Prostate gland (tissue), 2 donors: ENCODE results near the gene PAQR5. TPM values are rescaled to one million over a fixed set of nuclear protein-coding genes. Genes with fewer than 3 reads are reported as not detected.

Source experiments
- DNase-seq: peaks from one replicate; pipeline ENCODE4 v3.0.0-alpha.2; 2019; ENCODE audit warnings: low spot score
- H3K27ac ChIP-seq, 2 donors: fragments of 200-600 bp; sonication (generic); 2 replicates each; pipeline ENCODE4 v1.5.1; 2017 to 2019
- H3K27me3 ChIP-seq: fragments of 200-600 bp; sonication (generic); replicated peaks from 2 replicates; pipeline ENCODE4 v1.5.1; 2019; ENCODE audit not compliant: insufficient read depth
- H3K36me3 ChIP-seq, 2 donors: fragments of 200-600 bp; sonication (generic); 1 replicate in 1 of 2; 2 replicates in 1 of 2; pipeline versions ENCODE4 v1.5.1 to v1.8.1; 2017 to 2019
- H3K4me1 ChIP-seq: fragments of 200-600 bp; sonication (generic); replicated peaks from 2 replicates; pipeline ENCODE4 v1.5.1; 2019
- H3K4me3 ChIP-seq, 2 donors: fragments of 200-600 bp; sonication (generic); 2 replicates each; pipeline ENCODE4 v1.5.1; 2017 to 2019
- H3K9me3 ChIP-seq: fragments of 200-600 bp; sonication (generic); 2 replicates; pipeline ENCODE4 v1.5.1; 2017
- POLR2A ChIP-seq: fragments of 450-650 bp; IDR thresholded peaks from one replicate; pipeline ENCODE4 v1.6.1; 2016; ENCODE audit warnings: antibody characterized with exemption, mild to moderate bottlenecking
- POLR2AphosphoS5 ChIP-seq: sonication (generic); formaldehyde crosslinking; IDR thresholded peaks from one replicate; pipeline ENCODE4 v1.6.1; 2017; ENCODE audit warnings: antibody characterized with exemption
- WGBS: methylation state at CpG from one replicate; pipeline ENCODE4 v1.1.5; 2018; 5-methylcytosine and 5-hydroxymethylcytosine counted together
- intact Hi-C: fragments of 100-400 bp; cut with DNase I; formaldehyde crosslinking; loops from one replicate; pipeline ENCODE4 v1.14.2; 2022
- total RNA-seq, 2 donors: library from RNA; depleted of rRNA; stranded (reverse); fragments of >200 nt; gene quantifications; one replicate each; pipeline ENCODE4 v1.1.0, GENCODE V29; 2016
- TF ChIP-seq, protein P1 (sequence below), 4 experiments: fragments of 200-600 bp in 2 of 4; fragments of 450-650 bp in 2 of 4; sonication (generic) in 2 of 4; IDR thresholded peaks; 1 replicate in 3 of 4; 2 replicates in 1 of 4; pipeline ENCODE4 v1.5.1; 2016 to 2019; ENCODE audit warnings: antibody characterized with exemption in 4 of 4, mild to moderate bottlenecking in 2 of 4, moderate library complexity in 2 of 4

Gene PAQR5
- total RNA-seq, 2 donors from 2014 or later: 0.17 to 1.2 TPM

DNA sequence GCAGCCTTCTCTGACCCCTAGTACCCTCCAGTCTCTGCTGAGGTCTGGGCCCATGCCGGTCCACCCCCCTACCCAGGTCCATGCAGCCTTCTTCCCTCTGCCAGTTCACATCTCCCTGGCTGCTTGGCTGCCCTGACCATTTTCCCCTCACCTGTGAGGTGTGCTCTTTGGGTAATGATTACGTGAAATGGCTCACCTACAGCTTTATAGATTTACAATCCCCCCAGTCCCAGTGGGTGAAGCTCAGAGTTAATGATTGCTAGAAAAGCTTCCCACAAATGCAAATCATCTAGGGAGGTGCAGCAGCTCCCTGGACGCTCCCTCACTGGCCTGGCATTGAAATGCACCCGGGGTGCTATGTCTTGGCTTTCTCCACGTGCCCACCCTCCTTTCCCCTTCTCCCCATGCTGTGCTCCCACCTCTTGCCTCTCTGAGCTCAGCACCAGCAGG lies 18.7 kb downstream of the PAQR5 start:
- no peak overlapping the region for H3K4me3 ChIP-seq

DNA sequence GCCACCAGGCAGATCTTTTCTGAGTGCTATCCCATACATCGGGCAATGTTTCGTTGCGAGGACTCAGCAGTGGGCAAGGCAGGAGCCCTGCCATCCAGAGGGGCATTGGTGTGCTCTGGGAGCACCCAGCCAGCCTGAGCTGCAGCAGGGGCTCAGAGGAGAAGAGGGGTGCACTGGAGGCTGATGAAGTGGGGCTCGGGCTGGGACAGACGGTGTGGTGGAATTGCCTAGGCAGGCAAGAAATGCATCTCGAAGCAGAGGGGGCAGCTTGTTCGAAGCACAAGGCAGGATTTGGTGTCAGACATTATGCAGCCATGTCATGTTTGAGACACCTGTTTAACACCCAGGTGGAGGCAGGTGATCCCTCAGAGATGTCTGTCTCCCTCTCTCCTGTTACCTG lies 19.3 kb downstream of the PAQR5 start:
- 88% methylated on average over 7 of the region's 7 CpGs for WGBS
- no peak for TF ChIP-seq POLR2A
- TF ChIP-seq POLR2AphosphoS5: no peak
- TF ChIP-seq, protein P1, sequence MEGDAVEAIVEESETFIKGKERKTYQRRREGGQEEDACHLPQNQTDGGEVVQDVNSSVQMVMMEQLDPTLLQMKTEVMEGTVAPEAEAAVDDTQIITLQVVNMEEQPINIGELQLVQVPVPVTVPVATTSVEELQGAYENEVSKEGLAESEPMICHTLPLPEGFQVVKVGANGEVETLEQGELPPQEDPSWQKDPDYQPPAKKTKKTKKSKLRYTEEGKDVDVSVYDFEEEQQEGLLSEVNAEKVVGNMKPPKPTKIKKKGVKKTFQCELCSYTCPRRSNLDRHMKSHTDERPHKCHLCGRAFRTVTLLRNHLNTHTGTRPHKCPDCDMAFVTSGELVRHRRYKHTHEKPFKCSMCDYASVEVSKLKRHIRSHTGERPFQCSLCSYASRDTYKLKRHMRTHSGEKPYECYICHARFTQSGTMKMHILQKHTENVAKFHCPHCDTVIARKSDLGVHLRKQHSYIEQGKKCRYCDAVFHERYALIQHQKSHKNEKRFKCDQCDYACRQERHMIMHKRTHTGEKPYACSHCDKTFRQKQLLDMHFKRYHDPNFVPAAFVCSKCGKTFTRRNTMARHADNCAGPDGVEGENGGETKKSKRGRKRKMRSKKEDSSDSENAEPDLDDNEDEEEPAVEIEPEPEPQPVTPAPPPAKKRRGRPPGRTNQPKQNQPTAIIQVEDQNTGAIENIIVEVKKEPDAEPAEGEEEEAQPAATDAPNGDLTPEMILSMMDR (IDR thresholded peaks at IDR 0.05): no peak
- H3K4me1 ChIP-seq: no peaks in the 10 kb centered on the region
- no peaks in the 10 kb centered on the region for H3K27me3 ChIP-seq
- no peaks in the 10 kb centered on the region for H3K9me3 ChIP-seq
- DNase-seq: no peak
- H3K36me3 ChIP-seq: no peaks in the 10 kb centered on the region
- intact Hi-C loops: no loop called here
- no peak overlapping the region for H3K4me3 ChIP-seq
- H3K27ac ChIP-seq: no peak overlapping the region

More for the DNA sequence above, 18.7 kb downstream of the PAQR5 start:
- 75% methylated on average over 5 of the region's 5 CpGs for WGBS
- Histone ChIP-seq H3K36me3 (no peaks in the 10 kb centered on the region), H3K9me3 (no peaks in the 10 kb centered on the region), H3K27ac (no peak overlapping the region), H3K4me1 (no peaks in the 10 kb centered on the region), H3K27me3 (no peaks in the 10 kb centered on the region)
- intact Hi-C loops: no loop called here
- no peak for DNase-seq
- TF ChIP-seq POLR2A: no peak
- TF ChIP-seq, protein P1 (IDR thresholded peaks at IDR 0.05): no peak
- no peak for TF ChIP-seq POLR2AphosphoS5

DNA sequence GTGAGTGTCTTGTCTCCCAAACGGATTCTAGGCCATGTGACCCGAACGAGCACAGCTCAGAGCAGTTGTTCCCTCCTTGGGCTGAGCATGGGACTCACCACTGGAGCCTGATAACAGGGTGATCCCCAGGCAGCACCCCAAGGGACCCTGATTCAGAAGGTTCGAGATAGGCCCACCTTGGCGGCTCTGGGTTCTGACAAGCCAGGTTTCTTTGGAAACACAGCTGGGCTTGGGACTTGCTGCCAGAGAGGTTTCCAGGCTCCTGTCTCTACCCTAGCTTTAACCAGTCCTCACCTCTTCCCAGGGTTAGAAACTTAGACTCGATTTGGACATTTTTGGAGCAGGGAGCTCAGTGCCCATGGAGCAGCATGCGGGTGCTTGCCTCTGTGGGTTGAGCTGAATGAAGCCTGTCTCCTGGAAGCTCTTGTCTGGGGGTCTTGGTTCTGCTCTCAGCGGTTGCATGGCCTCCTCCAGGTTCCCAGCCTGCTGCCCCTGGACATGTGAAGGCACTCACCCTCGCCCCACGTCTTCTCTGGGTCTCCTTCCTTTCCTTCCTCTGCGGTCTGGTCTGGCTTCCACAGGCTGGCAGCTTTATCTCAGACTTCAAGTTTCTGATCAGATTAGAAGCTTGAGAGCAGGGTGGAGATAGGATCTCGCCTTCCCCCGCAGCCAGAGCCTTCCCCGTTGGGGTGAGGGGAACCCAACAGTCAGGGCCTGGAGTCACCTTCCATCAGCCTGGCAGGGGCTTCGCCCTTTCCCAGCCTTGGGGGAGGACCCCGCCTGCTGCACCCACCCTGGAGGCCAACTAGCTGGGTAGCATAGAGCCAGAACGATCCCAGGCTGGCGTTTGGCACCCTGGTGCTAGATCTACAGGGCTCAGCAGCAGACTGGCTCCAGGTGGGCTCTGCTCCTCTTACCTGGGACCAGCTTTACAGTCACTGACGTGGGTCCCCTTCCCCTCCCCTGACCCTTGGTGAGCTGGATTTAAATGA lies 21.0 kb downstream of the PAQR5 start:
- Histone ChIP-seq H3K4me3 (no peak overlapping the region), H3K9me3 (no peaks in the 10 kb centered on the region), H3K4me1 (no peaks in the 10 kb centered on the region), H3K27me3 (no peaks in the 10 kb centered on the region), H3K36me3 (no peaks in the 10 kb centered on the region), H3K27ac (no peak overlapping the region)
- DNase-seq: no peak
- TF ChIP-seq, protein P1 (IDR thresholded peaks at IDR 0.05): no peak
- TF ChIP-seq POLR2AphosphoS5 (no peak), POLR2A (no peak)
- intact Hi-C loops: no loop called here
- 73% methylated on average over 19 of the region's 19 CpGs for WGBS

DNA sequence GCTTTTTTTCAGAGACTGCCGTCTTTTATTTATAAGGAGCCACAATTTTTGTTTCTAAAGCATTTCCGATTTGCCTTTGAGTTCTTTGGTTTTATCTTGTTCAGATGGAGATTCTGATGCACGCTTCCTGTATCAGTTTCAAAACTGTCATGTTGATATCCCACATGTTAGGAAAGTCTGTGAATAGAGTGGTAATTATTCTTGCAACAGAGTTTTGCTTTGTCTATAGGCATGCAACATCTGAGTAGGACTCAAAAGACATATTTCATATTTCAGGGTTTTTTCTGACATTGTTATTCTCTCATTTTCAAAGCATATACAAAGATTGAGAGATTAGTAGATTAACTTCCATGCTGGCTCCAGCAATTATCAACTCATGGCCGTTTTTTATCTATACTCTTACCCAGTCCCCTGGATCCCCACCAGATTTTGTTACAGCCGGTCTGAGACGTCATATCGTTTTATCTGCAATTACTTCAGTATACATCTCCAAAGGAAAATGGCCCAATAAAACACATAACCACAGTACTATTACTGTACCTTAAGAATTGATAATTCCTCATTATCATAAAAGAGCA lies 22.4 kb downstream of the PAQR5 start:
- no peak for DNase-seq
- WGBS: 52% methylated on average over 7 of the region's 7 CpGs
- Histone ChIP-seq H3K27ac (no peak overlapping the region), H3K4me3 (no peak overlapping the region), H3K9me3 (no peaks in the 10 kb centered on the region), H3K27me3 (no peaks in the 10 kb centered on the region), H3K4me1 (no peaks in the 10 kb centered on the region), H3K36me3 (no peaks in the 10 kb centered on the region)
- intact Hi-C loops: no loop called here
- TF ChIP-seq POLR2A: no peak
- TF ChIP-seq, protein P1 (IDR thresholded peaks at IDR 0.05): no peak
- TF ChIP-seq POLR2AphosphoS5: no peak
